ENCODE data around the gene TCEANC. TPM values are rescaled to one million over a fixed set of nuclear protein-coding genes. Genes with fewer than 3 reads are reported as not detected.
"Not testable (repeated sequence)": the region's sequence is repeated elsewhere in the genome, so short reads cannot be mapped to it uniquely, and the experiment has no call there.

Gene TCEANC
- total RNA-seq, 4 donors from 2014 or later: 2.7 to 5.3 (median 4.0) TPM

DNA sequence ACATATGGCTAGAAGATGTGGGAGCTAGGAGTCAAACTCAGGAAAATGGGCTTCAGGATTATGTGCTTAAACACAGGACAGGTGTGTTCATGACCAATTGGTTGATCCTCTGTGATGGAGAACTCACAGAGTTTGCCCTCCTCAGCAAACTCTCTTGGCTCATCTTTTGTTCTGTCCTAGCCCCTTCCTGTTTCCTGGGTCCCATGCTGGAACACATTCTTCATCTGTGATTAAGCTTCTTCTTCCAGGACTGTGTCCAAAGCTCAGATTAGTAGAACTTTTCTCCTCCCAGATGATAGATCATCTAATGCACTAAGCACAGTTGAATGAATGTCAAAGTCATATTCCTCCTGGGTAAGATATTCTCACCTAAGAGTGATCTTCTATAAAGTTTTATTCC, 38.8 kb upstream of the TCEANC start:
- ATAC-seq: no peak
- TF ChIP-seq POLR2AphosphoS5 (IDR thresholded peaks at IDR 0.05): no peak
- no peak for TF ChIP-seq POLR2A (IDR thresholded peaks at IDR 0.05)
- TF ChIP-seq, protein P1, sequence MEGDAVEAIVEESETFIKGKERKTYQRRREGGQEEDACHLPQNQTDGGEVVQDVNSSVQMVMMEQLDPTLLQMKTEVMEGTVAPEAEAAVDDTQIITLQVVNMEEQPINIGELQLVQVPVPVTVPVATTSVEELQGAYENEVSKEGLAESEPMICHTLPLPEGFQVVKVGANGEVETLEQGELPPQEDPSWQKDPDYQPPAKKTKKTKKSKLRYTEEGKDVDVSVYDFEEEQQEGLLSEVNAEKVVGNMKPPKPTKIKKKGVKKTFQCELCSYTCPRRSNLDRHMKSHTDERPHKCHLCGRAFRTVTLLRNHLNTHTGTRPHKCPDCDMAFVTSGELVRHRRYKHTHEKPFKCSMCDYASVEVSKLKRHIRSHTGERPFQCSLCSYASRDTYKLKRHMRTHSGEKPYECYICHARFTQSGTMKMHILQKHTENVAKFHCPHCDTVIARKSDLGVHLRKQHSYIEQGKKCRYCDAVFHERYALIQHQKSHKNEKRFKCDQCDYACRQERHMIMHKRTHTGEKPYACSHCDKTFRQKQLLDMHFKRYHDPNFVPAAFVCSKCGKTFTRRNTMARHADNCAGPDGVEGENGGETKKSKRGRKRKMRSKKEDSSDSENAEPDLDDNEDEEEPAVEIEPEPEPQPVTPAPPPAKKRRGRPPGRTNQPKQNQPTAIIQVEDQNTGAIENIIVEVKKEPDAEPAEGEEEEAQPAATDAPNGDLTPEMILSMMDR (IDR thresholded peaks at IDR 0.05): no peak
- no peak for TF ChIP-seq EP300 (IDR thresholded peaks at IDR 0.05)
- Histone ChIP-seq H3K27ac (no peak overlapping the region), H3K27me3 (no peaks in the 10 kb centered on the region), H3K9me3 (no peaks in the 10 kb centered on the region), H3K36me3 (no peaks in the 10 kb centered on the region), H3K4me1 (no peaks in the 10 kb centered on the region), H3K4me3 (no peak overlapping the region)

DNA sequence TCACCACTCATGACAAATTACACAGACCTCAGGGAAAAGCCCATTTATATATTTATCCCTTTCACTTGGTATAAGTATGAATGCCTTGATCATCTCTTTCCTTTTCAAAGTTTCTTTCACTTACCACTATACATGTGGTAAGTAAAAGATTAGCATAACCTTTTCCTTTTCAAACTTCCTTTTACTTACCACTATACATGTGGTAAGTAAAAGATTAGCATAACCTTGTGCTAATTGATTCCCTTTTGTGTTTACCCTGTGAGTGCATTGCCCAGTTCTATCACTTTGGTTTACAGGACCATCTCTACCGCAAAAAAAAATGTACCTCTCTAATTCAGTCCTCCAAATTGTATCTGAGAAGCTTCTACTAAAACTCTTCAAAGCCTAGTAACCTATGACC, 32.7 kb upstream of the TCEANC start:
- H3K36me3 ChIP-seq: no peaks in the 10 kb centered on the region
- no peak for TF ChIP-seq POLR2A (IDR thresholded peaks at IDR 0.05)
- TF ChIP-seq EP300 (IDR thresholded peaks at IDR 0.05): no peak
- TF ChIP-seq, protein P1 (IDR thresholded peaks at IDR 0.05): no peak
- TF ChIP-seq POLR2AphosphoS5 (IDR thresholded peaks at IDR 0.05): no peak
- WGBS, 2 donors (ENCODE audit: low coverage in 1 of 2): 33 to 56% methylated on average over 1 of the region's 1 CpG

DNA sequence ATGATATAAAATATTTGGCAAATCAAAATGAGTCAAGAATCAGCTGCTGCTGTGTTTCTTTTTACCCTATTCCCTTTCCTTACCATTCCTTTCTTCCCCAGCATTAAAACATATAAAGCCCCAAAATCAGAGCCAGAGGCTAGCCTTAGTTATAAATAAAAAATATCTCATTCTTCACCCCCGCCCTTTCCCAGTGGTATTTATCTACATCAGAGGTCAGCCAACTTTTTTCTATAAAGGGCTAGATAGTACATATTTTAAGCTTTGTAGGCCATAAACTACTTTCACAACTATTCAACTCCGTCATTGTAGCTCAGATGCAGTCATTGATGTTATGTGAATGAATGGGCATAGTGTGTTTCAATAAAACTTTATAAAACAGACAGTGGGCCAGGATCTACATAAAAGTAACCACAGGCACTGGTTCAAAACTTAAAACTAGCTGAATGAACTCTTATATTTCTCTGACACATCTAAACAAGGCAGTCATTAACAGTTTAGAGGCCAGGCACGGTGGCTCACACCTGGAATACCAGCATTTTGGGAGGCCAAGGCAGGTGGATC, 30.5 kb upstream of the TCEANC start:
- ATAC-seq: no peak
- Histone ChIP-seq H3K36me3 (no peaks in the 10 kb centered on the region), H3K27ac (no peak overlapping the region), H3K4me1 (no peaks in the 10 kb centered on the region), H3K4me3 (no peak overlapping the region), H3K9me3 (no peaks in the 10 kb centered on the region), H3K27me3 (no peaks in the 10 kb centered on the region)
- 63 to 87% methylated on average over 2 to 3 of the region's 3 CpGs for WGBS, 2 donors (ENCODE audit: low coverage in 1 of 2)
- TF ChIP-seq POLR2A (IDR thresholded peaks at IDR 0.05) (no peak), EP300 (IDR thresholded peaks at IDR 0.05) (no peak), POLR2AphosphoS5 (IDR thresholded peaks at IDR 0.05) (no peak)
- TF ChIP-seq, protein P1 (IDR thresholded peaks at IDR 0.05): no peak

More for the DNA sequence above, 32.7 kb upstream of the TCEANC start:
- no peak for ATAC-seq
- no peaks in the 10 kb centered on the region for H3K27me3 ChIP-seq
- no peak overlapping the region for H3K4me3 ChIP-seq
- no peaks in the 10 kb centered on the region for H3K9me3 ChIP-seq
- H3K4me1 ChIP-seq: no peaks in the 10 kb centered on the region
- H3K27ac ChIP-seq: no peak overlapping the region

DNA sequence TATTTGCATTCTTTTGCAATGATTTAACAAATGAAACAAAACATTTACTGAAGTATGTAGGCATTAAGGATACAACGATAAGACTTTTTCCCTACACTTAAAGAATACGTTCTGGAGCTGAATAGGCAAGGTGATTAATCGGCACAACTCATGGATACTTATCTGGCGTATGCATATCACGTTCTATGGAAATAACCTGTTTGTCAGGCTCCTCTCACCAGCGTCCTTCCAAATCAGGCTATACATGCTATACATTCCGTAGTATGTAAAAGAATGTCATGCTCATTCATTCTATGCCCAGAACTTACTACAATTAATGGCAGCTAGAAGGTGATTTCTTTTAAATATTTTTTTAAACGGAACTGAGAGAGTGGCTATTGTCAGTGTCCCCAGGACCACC, 25.6 kb upstream of the TCEANC start:
- no peak for TF ChIP-seq POLR2A (IDR thresholded peaks at IDR 0.05)
- TF ChIP-seq, protein P1 (IDR thresholded peaks at IDR 0.05): no peak
- TF ChIP-seq POLR2AphosphoS5 (IDR thresholded peaks at IDR 0.05): no peak
- no peak for TF ChIP-seq EP300 (IDR thresholded peaks at IDR 0.05)
- Histone ChIP-seq H3K27ac (no peak overlapping the region), H3K4me3 (no peak overlapping the region), H3K36me3 (no peaks in the 10 kb centered on the region), H3K9me3 (no peaks in the 10 kb centered on the region), H3K27me3 (no peaks in the 10 kb centered on the region), H3K4me1 (no peaks in the 10 kb centered on the region)
- WGBS, 2 donors (ENCODE audit: low coverage in 1 of 2): 91 to 97% methylated on average over 8 of the region's 8 CpGs
- no peak for ATAC-seq

DNA sequence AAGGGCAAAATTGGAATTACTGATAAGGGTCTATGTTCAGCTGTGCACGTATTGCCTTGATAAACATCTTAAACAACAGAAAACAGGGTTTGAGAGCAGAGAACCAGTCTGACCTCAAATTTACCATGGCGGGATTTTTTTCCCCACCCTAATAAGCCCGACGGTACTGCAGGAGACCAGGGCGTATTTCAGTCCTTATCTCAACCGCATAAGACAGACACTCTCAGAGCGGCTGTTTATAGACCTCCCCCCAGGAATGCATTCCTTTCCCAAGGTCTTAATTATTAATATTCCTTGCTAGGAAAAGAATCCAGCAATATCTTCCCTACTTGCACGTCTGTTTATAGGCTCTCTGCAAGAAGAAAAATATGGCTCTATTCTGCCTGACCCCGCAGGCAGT, 15.7 kb upstream of the TCEANC start:
- H3K4me3 ChIP-seq, H3K4me1 ChIP-seq, H3K27ac ChIP-seq, H3K27me3 ChIP-seq, H3K36me3 ChIP-seq, ATAC-seq, H3K9me3 ChIP-seq: not testable (repeated sequence)
- WGBS, 2 donors (ENCODE audit: low coverage in 1 of 2): 80 to 86% methylated on average over 7 of the region's 9 CpGs

Data from gastroesophageal sphincter (tissue), 4 donors.